ENCODE data around the gene ARHGEF4.

ARHGEF4 gene

GRCh38 chr2:131093696-131094462, 257.2 kb downstream of the ARHGEF4 start:
- peak; percentile 39 for DNase-seq (ENCODE audit: low spot score)

GRCh38 chr2:131094463-131095281, 258.0 kb downstream of the ARHGEF4 start:
- DNase-seq (ENCODE audit: low spot score), result no peak
